NT2/D1 (cell line): Measurements from ENCODE around the gene SEPTIN5.

Experiments used
- DNase-seq: peaks from one replicate; pipeline ENCODE4 v3.0.0-alpha.2; 2011; ENCODE audit warnings: low read depth, low spot score
- H3K27me3 ChIP-seq: 2 replicates; pipeline ENCODE4 v1.6.0; 2011; ENCODE audit warnings: mild to moderate bottlenecking; ENCODE audit not compliant: insufficient read length, insufficient read depth
- H3K36me3 ChIP-seq: 2 replicates; pipeline ENCODE4 v1.6.1; 2011; ENCODE audit warnings: mild to moderate bottlenecking, low read length, mixed read lengths; ENCODE audit not compliant: insufficient read depth, insufficient read length
- H3K4me1 ChIP-seq: 2 replicates; pipeline ENCODE4 v1.5.1; 2011; ENCODE audit not compliant: insufficient read depth, insufficient read length
- H3K4me3 ChIP-seq: 2 replicates; pipeline ENCODE4 v1.5.1; 2011; ENCODE audit warnings: low read depth; ENCODE audit not compliant: insufficient read length
- H3K9ac ChIP-seq: 2 replicates; pipeline ENCODE4 v1.6.0; 2011; ENCODE audit warnings: low read depth; ENCODE audit not compliant: insufficient read length
- H3K9me3 ChIP-seq: 2 replicates; pipeline ENCODE4 v1.5.1; 2011; ENCODE audit warnings: mild to moderate bottlenecking, low read length; ENCODE audit not compliant: insufficient read depth
- SUZ12 ChIP-seq: IDR thresholded peaks from 2 replicates; pipeline ENCODE4 v1.6.1; 2011; ENCODE audit not compliant: insufficient read length, insufficient read depth; ENCODE audit errors: extremely low read depth
- YY1 ChIP-seq: IDR thresholded peaks from 2 replicates; pipeline ENCODE4 v1.6.1; 2011; ENCODE audit not compliant: insufficient read length, insufficient read depth
- ZNF274 ChIP-seq: IDR thresholded peaks from 2 replicates; pipeline ENCODE4 v1.6.1; 2011; ENCODE audit warnings: mild to moderate bottlenecking, low read depth, low read length

SEPTIN5 gene

GRCh38 chr22:19714312-19715187 lies at the start of gene SEPTIN5:
TSS of gene SEPTIN5 (plus strand) at chr22:19714503. CDS start at chr22:19714589, 86 bp downstream.
- no peak for TF ChIP-seq SUZ12
- no peak for TF ChIP-seq ZNF274
- TF ChIP-seq YY1 = no peak
- H3K9ac ChIP-seq = peak within 1 kb of the TSS; percentile 32
- H3K9me3 ChIP-seq = no peaks in the 10 kb centered on the region
- peak within 1 kb of the TSS; percentile 30 for H3K4me3 ChIP-seq
- peaks cover 38% of the 10 kb centered on the region for H3K4me1 ChIP-seq
- H3K36me3 ChIP-seq = no peaks in the 10 kb centered on the region
- H3K27me3 ChIP-seq = peaks cover 56% of the 10 kb centered on the region
- DNase-seq = no peak

GRCh38 chr22:19664951-19665783 lies 49.1 kb upstream of the SEPTIN5 start:
- Histone ChIP-seq H3K36me3 (no peaks in the 10 kb centered on the region), H3K27me3 (no peaks in the 10 kb centered on the region), H3K9ac (no peak overlapping the region), H3K9me3 (no peaks in the 10 kb centered on the region), H3K4me1 (peaks cover 3% of the 10 kb centered on the region), H3K4me3 (no peak overlapping the region)
- no peak for TF ChIP-seq ZNF274
- TF ChIP-seq YY1 = no peak
- no peak for TF ChIP-seq SUZ12
- no peak for DNase-seq

- no peak for DNase-seq
- H3K4me3 ChIP-seq = no peak overlapping the region
- H3K36me3 ChIP-seq = no peaks in the 10 kb centered on the region
- TF ChIP-seq SUZ12 = no peak
- no peak for TF ChIP-seq YY1
- TF ChIP-seq ZNF274 = no peak
- H3K4me1 ChIP-seq = peaks cover 3% of the 10 kb centered on the region
- H3K9me3 ChIP-seq = no peaks in the 10 kb centered on the region
- no peaks in the 10 kb centered on the region for H3K27me3 ChIP-seq
- H3K9ac ChIP-seq = no peak overlapping the region
These were observed 48.3 kb upstream of the SEPTIN5 start for GRCh38 chr22:19665784-19666672.

GRCh38 chr22:19666673-19667593 lies 47.4 kb upstream of the SEPTIN5 start:
- no peak for TF ChIP-seq YY1
- no peak for TF ChIP-seq ZNF274
- no peak for TF ChIP-seq SUZ12
- Histone ChIP-seq H3K4me1 (peaks cover 3% of the 10 kb centered on the region), H3K9me3 (peaks cover 8% of the 10 kb centered on the region; the same call in 1 of the 2 replicates), H3K9ac (no peak overlapping the region), H3K4me3 (no peak overlapping the region), H3K27me3 (no peaks in the 10 kb centered on the region), H3K36me3 (no peaks in the 10 kb centered on the region)
- no peak for DNase-seq

- peaks cover 3% of the 10 kb centered on the region for H3K4me1 ChIP-seq
- H3K4me3 ChIP-seq = no peak overlapping the region
- DNase-seq = no peak
These were observed 46.2 kb upstream of the SEPTIN5 start for GRCh38 chr22:19667872-19668740.

More at GRCh38 chr22:19667872-19668740, 46.2 kb upstream of the SEPTIN5 start:
- Histone ChIP-seq H3K36me3 (no peaks in the 10 kb centered on the region), H3K9me3 (peaks cover 11% of the 10 kb centered on the region; the same call in 1 of the 2 replicates), H3K27me3 (no peaks in the 10 kb centered on the region), H3K9ac (no peak overlapping the region)
- TF ChIP-seq YY1 = no peak
- TF ChIP-seq SUZ12 = no peak
- no peak for TF ChIP-seq ZNF274
